Amniotic stem cell (primary cell): ENCODE measurements around the gene ASTL.

Experiments used
- DNase-seq: peaks from one replicate; lab custom pipeline; 2025; lab: John Stamatoyannopoulos, UW

The ASTL gene

DNA sequence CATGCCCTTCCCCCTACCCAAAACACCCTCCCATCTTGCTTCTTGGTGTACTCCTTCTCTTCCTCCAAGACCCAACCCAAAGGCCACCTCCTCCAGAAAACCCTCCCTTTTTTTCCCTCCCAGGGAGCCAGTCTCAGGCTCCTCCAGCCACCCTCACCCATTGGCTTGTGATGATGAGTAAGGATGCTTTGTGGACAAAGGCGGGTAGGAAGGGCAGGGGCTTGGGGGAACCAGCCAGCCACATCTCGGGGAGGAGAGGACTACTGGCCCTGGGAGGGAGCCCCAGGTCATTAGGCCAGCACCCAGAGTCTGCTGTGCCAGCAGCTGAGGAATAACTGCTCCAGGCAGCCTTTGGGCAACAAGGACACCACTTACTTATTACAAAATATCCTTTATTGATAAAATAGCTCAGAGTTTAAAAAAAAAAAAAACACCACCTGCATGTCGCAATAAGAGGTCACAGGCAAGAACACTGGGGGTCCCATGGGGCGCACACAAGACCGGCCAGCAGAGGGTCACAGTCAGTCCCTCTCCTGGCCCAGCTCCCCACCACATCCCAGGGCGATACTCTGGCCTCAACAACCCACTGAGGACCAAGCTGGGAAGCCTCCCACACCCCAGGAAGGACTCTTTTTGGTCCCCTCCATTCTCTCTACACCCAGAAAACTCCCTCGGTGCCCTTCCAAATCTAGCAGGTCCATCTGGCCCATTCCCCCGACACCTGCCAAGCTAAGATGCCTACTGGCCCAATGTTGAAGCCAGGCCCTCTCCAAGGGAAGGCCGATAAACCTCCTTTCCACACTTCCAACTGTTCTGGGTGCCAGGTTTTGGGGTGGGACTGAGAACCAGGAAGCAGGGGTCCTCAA is 25.6 kb downstream of the ASTL start:
- no peak for DNase-seq

DNA sequence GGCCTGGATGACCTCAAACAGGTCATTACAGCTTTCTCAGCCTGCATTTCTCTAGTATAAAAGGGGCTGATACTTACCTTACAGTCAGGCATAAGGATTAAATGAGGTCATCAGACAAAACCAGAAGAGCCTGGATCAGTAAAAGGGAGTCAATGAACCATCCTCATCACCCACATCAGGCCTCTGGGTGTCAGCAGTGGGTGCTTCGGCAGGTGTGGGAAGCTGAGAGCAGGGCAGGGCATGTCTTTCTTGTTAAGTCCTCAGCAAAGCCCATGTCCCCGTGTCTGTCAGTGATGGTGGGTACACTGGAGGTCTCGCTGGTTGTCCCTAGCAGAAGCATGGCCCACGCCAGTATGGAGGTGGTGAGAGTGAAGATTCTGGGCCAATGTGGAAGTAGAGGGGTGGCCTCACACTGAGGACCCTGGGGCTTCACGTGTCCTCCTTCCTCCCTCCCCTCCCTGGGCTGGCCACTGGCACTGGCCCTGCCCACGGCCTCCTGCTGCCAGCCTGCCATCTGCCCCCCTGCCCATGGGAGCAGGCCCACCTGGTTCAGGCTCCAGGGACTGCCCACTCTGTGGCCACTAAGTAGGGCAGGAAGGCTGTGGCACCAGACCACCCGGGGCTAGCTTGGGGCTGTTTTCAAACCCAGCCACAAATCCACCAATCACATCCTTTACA is 26.3 kb downstream of the ASTL start:
- no peak for DNase-seq

DNA sequence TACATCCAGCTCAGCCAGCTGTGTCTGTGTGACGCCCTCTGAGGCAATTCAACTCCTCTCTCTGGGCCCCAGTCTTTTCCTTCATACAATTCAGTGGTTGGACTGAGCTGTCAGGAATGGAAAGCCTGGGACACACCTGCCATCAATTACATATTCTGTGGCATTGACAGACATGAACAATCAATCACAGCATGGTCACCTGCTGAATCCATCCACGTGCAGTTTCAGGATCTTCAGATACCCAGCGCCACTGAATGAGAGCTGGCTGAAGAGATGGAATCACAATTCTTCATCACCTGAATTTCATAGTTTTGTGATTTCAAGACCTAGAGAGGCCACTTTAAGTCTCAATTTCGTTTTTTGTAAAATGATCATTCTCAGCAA is 27.1 kb downstream of the ASTL start:
- DNase-seq, result no peak

DNA sequence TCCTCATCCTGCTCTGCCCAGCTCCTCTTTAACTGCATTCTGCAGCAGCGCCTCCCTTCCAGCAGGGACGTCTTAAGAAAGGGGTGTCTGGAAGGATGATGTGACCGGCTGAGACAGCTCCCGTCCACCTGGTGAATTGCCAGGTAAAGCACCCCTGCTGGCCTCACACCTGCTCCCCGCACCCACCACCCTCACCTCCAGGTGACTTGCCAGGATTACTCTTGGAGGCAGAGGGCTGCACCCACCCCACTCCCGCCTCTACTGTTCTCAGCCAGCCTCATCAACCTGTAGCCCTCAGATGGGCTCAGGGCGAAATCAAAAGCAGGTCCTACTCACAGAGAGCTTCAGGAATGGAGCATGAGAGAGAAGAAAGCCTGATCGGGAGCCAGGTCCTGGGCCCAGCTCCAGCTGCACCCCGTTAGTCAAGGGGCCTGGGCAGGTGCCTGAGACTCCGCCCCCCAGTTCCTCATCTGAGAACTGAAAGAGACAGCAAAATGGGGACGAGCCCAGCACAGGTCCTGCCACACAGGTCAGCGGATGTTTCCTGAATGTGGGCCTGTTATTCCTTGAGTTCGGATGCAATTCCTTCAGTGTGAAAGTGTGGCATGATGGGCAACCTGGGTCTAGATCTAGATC is 27.6 kb downstream of the ASTL start:
- no peak for DNase-seq

DNA sequence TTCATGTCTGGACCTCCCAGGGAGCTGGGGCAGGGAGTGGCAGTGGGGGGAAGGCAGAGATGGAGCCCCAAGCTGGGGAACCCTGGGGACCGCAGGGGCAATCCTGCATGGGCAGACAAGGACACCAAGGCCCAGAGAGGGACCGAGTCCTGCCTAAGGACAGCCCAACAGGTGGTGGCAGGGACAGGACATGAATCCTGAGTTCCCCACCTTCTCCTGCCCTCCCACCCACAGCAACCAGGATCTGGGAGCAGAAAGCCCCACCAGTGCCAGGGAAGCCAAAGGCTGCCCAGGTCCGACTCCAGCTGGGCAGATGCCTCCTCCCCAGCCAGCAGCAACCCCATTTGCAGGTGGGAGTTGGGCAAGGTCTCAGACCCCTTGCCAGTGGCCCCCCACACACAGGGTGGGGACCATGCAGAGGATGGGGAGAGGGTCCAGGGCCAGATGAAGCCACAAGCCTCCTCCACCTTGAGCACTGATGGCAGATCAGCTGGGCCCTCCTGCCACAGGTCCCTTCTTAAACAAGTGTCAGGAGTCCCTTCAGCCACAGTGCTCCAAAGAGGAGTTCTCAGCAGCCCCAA is 28.3 kb downstream of the ASTL start:
- no peak for DNase-seq

DNA sequence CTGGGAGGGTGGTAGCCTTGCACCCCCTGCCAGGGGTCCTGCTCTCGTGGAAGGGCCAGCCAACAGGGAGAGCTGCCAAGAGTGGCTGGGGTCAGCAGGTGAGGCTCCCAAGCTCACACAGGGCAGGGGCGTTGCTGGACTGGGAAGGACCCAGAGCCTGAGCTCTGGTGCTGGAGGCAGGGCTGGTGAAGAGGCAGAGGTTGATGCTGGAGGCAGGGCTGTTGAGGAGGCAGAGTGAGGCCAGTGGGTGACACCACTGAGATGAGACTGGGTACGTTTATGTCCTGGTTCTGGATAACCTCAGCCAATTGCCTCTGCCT is 29.0 kb downstream of the ASTL start:
- no peak for DNase-seq

DNA sequence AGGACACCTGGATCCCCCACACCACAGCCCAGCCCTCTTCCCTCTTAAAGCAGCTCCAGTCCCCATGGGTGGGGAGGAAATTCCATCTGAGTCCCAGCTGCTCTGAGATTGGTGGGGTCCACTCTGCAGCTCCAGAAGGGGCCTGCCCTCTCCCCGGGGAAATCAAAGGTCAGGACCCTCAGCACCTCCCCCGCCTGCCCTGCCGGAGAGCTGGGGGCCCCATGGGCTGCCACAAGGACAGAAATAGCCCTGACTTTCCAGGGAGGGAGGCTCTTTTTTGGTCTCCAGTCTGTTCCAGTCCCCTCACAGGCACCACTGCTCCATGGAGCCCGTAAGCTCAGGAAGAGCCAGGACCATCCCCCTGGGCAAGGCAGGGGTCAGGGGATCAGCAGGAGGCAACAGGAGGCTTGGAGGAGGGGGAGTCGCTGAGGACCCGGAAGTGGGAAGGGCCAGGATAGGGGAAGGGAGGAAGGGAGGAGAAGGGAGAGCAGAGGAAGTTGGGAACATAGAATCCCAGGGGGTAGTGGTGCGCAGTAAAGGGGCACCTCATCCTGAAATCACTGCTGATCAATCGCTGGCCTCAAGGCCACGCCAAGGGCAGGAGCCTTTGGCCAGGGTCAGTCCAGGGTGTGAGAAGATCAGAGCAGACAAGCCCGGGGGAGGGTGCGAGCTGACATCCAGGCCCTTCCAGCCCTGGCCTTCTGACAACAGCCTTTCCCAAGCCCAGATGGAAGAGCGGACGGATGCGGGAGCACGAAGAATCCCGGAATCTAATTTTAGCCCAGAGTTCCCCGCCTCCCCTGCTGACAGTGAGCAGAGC is 29.6 kb downstream of the ASTL start:
- DNase-seq, result no peak

DNA sequence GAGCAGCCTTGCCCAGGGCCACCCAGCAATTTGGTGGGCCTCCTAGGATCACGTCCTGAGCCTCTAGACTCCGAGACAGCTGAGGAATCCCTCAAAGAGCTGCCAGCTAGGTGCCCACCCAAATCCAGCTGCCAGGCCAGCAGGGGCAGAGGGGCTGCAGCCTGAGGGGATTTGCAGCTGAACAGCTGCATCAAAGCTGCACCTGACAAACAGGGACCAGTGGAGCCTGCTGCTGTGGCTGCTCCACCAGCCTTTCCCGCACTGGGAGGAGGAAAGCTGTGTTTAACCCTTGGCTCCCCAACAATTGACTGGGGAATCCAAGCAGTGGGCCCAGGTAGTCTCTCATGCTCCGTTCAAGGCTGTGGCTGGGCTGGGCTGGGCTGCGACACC is 30.2 kb downstream of the ASTL start:
- DNase-seq, result no peak

DNA sequence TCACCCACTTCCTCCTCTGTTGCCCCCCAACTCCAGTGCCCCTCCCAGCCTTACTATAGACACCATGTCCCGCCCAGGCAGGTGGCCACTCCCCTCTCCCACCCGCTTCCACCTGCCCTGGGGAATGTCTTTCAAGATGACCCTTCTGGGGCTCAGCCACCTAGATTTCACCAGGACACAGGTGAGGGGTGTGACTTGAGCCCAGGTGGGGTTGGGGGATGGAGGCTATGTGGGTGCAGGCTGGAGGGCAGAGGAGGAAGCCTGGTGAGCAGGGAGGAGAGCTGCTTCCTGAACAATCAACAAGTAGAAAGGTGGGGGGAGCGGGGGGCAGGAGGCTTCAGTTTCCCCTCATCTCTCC is 30.6 kb downstream of the ASTL start:
- no peak for DNase-seq

DNA sequence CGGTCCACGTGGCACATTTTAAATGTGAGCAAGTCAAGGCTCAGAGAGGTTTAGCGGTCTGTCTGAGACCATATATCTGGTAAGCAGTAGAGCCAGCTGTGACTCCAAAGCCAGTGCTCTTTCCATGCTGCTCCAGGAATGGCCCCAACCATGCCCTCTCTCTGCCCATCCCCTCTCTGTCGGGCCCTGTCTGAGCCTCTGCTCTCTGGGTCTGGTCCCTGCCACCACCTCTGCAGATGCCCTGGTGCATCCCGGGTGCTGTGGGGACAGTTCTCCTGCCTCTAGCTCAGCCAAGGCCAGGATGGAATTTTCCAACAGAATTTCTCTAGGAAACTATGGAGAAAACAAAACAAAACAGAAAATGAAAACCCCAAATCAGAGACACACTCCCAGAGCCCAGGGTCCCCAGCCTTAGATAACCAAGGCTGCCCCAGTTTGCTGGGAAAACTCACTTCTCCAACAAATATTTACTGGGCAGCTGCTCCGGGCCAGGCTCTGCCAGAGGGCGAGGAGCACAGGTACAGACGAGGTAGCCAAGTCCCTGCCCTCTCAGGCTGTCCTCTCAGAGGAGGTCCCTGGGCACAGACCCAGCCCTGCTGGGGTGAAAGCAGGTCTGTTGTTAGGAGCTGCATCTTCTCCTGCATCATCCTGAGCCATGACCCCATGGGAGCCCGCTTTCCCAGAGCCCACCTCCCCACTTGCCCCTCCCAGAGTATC is 31.2 kb downstream of the ASTL start:
- no peak for DNase-seq

DNA sequence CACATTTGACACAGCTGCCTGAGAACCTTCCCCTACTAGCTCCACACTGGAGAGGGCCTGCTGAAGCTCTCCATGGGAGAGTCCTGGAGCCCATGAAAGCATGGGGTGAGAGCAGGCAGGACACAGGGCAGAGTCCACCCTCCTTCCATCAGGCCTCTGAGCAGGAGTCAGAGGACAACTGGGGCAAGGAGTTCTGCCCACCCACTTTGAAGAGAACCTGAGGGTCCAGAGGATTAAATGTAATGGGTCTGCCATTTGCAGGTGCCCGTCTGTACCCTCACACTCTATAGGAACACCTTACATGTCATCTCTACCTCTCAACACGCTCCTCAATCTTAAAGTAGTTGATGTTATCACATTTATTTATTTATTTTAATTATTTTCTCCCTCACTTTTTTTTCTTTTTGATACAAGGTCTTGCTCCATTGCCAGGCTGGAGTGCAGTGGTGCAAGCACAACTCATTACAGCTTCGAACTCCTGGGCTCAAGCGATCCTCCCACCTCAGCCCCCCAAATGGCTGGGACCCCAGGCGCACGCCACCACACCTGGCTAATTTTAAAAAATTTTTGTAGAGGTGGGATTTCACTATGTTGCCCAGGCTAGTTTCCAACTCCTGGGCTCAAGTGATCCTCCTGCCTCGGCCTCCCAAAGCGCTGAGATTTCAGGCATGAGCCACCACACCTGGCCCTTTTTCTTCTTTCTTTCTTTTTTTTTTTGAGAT is 32.1 kb downstream of the ASTL start:
- DNase-seq, result no peak

DNA sequence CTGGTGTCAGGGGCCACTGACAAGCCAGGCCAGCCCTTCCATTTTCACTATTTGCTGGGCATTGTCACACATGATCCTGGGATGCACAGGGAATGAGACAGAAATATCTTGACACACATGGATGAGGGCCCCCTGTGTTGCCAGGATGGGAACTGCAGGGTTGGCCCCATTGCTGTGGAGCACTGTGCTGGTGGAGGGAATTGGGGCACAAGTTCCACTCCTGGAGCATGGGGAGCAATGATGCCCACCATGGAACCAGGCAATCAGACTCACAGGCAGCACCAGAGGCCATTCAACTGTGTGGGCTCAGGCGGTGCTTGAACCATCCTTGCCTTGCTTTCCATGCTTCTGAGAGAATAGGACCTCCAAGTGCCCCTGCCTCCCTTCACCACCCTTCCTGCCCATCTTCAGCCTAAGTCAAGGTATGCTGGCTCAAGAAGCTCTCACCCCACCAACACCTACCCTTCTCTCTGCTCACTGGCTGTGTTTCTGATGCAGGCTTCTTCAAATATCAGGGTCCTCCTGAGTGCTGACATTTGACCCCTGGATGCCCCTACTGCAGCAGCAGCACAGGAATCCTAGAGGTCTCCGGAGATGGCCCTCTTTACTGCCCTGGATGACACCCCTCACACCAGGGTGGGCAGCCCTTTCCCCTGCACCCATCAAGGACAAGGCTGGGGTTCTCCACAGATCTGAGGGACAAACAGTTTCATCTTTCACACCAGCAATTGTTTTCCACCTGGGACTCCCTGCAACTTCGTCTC is 33.0 kb downstream of the ASTL start:
- DNase-seq, result no peak

DNA sequence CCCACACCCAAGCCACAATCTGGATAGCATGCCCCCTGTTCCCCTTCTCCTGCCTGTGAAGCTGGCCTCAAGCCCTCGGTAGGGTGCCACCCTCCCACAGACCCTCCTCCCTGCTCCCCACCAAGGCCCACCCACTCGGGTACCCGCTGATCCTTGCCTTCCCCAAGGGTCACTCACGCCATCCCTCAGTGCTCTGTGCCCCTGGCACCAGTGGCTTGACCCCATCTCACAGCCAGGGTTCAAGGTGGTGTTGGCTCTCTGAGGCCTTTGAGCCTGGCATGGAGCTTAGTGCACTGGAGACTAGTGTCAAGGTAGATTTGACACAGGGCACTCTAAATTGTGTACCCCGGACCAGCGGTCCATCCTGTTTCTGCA is 33.8 kb downstream of the ASTL start:
- no peak for DNase-seq

DNA sequence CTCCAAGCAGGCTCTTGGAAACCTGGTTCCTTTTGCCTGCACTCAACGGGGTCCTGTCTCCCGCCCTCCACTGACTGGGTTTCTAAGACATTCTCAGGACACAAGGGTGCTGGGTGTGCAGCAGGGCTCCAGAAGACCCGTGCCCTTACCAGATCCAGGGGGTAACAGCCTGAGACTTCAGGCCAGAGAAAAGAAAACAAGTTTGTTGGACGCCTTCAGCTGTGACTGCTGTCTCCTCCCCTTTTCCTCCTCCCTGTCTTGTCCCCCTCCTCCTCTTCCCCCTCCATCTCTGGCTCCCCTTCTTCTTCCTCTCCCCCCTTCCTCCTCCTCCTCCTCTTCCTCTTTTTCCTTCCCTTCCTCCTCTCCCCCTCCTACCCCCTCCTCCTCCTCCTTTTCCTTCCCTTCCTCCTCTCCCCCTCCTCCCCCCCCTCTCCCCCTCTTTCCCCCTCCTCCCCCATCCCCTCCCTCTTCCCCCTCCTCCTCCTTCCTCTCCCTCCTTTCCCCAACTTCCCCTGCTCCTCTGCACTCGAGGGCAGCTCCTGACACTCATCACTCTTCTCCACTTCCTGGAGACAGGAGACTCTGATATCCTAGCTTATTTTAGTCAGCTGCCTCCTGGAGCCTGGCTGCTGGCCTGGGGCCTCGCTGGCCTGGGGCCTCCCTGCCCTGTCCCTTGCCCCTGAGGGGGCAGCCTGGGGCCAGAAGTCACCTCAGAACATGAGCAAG is 34.4 kb downstream of the ASTL start:
- DNase-seq, result no peak

DNA sequence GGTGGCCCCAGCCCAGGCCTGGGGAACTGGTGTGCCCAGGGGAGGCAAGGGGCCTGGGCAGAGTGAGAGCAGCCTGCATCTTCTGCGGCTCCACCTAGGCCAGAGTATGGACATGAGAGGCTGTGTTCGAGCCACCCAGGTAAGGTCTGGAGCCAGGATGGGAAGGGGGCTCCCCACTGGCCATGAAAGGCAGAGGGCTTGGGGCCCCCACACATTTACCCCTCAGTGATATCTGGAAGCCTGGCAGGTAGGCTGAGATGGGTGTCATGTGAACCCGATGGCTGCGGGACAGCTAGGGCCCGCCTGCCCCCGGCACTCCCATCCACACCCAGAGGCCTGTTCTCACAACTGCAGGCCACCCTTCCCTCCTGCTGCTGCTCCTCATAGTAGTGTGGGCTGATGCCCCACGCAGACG is 35.1 kb downstream of the ASTL start:
- DNase-seq, result no peak

DNA sequence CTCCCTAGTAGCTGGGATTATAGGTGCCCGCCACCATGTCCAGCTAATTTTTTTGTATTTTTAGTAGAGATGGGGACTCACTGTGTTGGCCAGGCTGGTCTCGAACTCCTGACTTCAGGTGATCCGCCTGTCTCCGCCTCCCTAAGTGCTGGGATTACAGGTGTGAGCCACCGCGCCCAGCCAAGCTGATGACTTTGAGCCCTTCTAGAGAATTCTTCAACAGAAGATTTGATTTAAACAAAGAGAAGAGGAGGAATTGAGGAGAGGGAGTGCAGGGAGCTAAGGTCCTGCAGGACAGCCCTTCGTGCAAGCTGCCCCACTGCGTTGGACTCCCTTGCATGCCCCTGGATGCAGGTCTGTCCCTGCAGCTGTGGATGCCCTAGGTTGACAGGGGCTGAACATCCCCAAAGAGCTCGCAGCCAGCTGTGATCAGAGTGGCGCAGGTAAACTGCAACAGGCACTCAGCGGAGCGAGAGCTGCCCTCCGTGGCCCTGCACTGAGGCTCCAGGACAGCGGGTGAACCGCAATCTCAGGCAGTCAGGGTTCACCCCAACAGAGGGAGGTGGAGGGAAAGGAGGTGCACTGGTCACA is 35.6 kb downstream of the ASTL start:
- no peak for DNase-seq

DNA sequence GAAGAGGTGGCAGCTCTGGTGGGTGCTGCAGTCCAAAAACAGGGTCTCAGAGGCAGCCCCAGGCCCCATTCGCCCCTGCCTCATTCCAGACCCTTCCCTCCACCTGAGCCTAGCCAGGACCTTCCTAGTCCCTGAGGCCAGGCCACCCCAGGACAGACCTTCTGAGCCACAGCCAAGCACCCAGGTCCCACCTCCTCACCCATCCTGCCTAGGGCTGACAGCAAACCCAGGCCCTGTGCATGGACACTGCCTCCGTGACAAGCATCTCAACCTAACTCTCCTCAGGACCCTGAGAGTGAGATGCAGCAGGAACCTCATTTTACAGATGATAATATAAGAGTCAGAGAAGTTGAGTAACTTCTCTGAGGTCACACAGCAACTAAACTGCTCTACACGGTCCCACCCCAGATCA is 37.4 kb downstream of the ASTL start:
- no peak for DNase-seq

DNA sequence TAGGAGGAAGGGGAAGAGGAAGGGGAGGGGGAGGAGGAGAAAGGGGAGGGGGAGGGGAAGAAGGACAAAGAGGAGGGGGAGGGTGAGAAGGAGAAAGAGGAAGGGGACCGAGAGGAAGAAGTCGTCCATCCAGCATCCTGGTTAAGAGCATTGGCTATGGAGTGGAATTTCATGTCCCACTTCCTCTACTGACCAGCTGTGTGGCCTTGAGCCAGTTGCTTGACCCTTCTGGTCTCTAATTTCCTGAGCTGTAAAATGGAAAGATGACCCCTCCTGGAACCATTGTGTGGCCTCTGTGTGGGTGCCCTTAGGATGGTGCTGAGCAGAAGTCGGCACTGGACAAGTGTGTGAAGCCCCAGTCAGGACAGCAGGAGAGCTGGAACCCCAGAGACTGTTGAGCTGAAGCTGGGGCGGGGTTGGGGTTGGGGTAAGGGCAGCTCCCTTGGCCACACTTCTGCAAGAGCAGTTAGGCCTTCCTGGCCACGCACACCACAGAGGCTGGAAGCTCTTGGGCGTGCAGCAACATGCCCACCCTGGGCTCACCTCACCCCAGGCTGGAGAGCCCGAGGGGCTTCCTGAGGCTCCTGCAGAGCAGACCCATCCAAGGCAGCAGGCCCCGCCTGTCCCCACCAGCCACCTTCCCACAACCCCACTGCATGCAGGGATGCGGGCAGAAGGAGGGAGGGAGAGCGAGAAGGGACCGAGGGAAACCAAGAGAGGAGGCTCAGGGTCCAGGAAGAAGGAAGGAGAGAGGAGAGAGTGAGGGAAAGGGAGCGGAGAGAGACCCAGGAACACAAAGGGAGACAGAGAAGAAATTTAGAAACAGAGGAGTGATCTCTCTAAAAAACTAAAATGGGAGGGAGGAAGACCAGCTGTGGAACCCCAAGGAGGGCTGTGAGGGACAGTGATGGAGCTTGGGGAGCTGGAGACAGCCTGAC is 38.2 kb downstream of the ASTL start:
- no peak for DNase-seq
